NT2/D1 (cell line): ENCODE measurements around the gene FAM240A.

Source experiments
- DNase-seq: peaks from one replicate; pipeline ENCODE4 v3.0.0-alpha.2; 2011; ENCODE audit warnings: low read depth, low spot score
- H3K27me3 ChIP-seq: 2 replicates; pipeline ENCODE4 v1.6.0; 2011; ENCODE audit warnings: mild to moderate bottlenecking; ENCODE audit not compliant: insufficient read length, insufficient read depth
- H3K36me3 ChIP-seq: 2 replicates; pipeline ENCODE4 v1.6.1; 2011; ENCODE audit warnings: mild to moderate bottlenecking, low read length, mixed read lengths; ENCODE audit not compliant: insufficient read depth, insufficient read length
- H3K4me1 ChIP-seq: 2 replicates; pipeline ENCODE4 v1.5.1; 2011; ENCODE audit not compliant: insufficient read depth, insufficient read length
- H3K4me3 ChIP-seq: 2 replicates; pipeline ENCODE4 v1.5.1; 2011; ENCODE audit warnings: low read depth; ENCODE audit not compliant: insufficient read length
- H3K9ac ChIP-seq: 2 replicates; pipeline ENCODE4 v1.6.0; 2011; ENCODE audit warnings: low read depth; ENCODE audit not compliant: insufficient read length
- H3K9me3 ChIP-seq: 2 replicates; pipeline ENCODE4 v1.5.1; 2011; ENCODE audit warnings: mild to moderate bottlenecking, low read length; ENCODE audit not compliant: insufficient read depth
- SUZ12 ChIP-seq: IDR thresholded peaks from 2 replicates; pipeline ENCODE4 v1.6.1; 2011; ENCODE audit not compliant: insufficient read length, insufficient read depth; ENCODE audit errors: extremely low read depth
- YY1 ChIP-seq: IDR thresholded peaks from 2 replicates; pipeline ENCODE4 v1.6.1; 2011; ENCODE audit not compliant: insufficient read length, insufficient read depth
- ZNF274 ChIP-seq: IDR thresholded peaks from 2 replicates; pipeline ENCODE4 v1.6.1; 2011; ENCODE audit warnings: mild to moderate bottlenecking, low read depth, low read length

Gene FAM240A

GRCh38 chr3:46670000-46670890 lies 57.9 kb downstream of the FAM240A start:
- Histone ChIP-seq H3K27me3 (no peaks in the 10 kb centered on the region), H3K4me1 (peaks cover 11% of the 10 kb centered on the region), H3K36me3 (peaks cover 9% of the 10 kb centered on the region), H3K4me3 (no peak overlapping the region), H3K9me3 (no peaks in the 10 kb centered on the region), H3K9ac (no peak overlapping the region)
- DNase-seq = no peak
- TF ChIP-seq SUZ12 (no peak), YY1 (no peak), ZNF274 (no peak)

GRCh38 chr3:46670891-46671427 lies 58.6 kb downstream of the FAM240A start:
- Histone ChIP-seq H3K9ac (no peak overlapping the region), H3K27me3 (no peaks in the 10 kb centered on the region), H3K4me1 (peaks cover 11% of the 10 kb centered on the region), H3K36me3 (peaks cover 15% of the 10 kb centered on the region), H3K9me3 (no peaks in the 10 kb centered on the region), H3K4me3 (no peak overlapping the region)
- DNase-seq = no peak
- no peak for TF ChIP-seq SUZ12
- TF ChIP-seq ZNF274 = no peak
- no peak for TF ChIP-seq YY1

GRCh38 chr3:46671541-46672348 lies 59.4 kb downstream of the FAM240A start:
- no peak for DNase-seq

GRCh38 chr3:46672349-46672695 lies 60.0 kb downstream of the FAM240A start:
- Histone ChIP-seq H3K4me3 (no peak overlapping the region), H3K9ac (no peak overlapping the region), H3K27me3 (no peaks in the 10 kb centered on the region), H3K4me1 (peaks cover 17% of the 10 kb centered on the region), H3K9me3 (no peaks in the 10 kb centered on the region), H3K36me3 (peaks cover 15% of the 10 kb centered on the region)
- TF ChIP-seq ZNF274 = no peak
- TF ChIP-seq YY1 = no peak
- TF ChIP-seq SUZ12 = no peak
- DNase-seq = no peak

More at GRCh38 chr3:46671541-46672348, 59.4 kb downstream of the FAM240A start:
- Histone ChIP-seq H3K27me3 (no peaks in the 10 kb centered on the region), H3K9me3 (no peaks in the 10 kb centered on the region), H3K4me3 (no peak overlapping the region), H3K4me1 (peaks cover 12% of the 10 kb centered on the region), H3K9ac (no peak overlapping the region), H3K36me3 (peaks cover 15% of the 10 kb centered on the region)
- TF ChIP-seq SUZ12 (no peak), YY1 (no peak), ZNF274 (no peak)

GRCh38 chr3:46673151-46674030 lies 61.1 kb downstream of the FAM240A start:
- TF ChIP-seq YY1 (no peak), SUZ12 (no peak), ZNF274 (no peak)
- H3K27me3 ChIP-seq = no peaks in the 10 kb centered on the region
- H3K9ac ChIP-seq = no peak overlapping the region
- H3K4me1 ChIP-seq = peaks cover 17% of the 10 kb centered on the region
- H3K36me3 ChIP-seq = peaks cover 15% of the 10 kb centered on the region
- no peaks in the 10 kb centered on the region for H3K9me3 ChIP-seq
- no peak overlapping the region for H3K4me3 ChIP-seq
- no peak for DNase-seq

GRCh38 chr3:46674031-46674845 lies 61.9 kb downstream of the FAM240A start:
- Histone ChIP-seq H3K9me3 (no peaks in the 10 kb centered on the region), H3K27me3 (no peaks in the 10 kb centered on the region), H3K36me3 (peaks cover 15% of the 10 kb centered on the region), H3K4me1 (peaks cover 17% of the 10 kb centered on the region), H3K9ac (no peak overlapping the region), H3K4me3 (no peak overlapping the region)
- TF ChIP-seq ZNF274 (no peak), YY1 (no peak), SUZ12 (no peak)
- DNase-seq = no peak
